Medulla oblongata (tissue), 1 donor: ENCODE measurements around the gene ADARB2.
A peak's percentile ranks its signal among the peaks of the same experiment; 100 is the strongest.

Experiments
- DNase-seq: peaks from one replicate; pipeline ENCODE4 v3.0.0-alpha.2; 2015; ENCODE audit errors: extremely low spot score

Gene ADARB2

DNA sequence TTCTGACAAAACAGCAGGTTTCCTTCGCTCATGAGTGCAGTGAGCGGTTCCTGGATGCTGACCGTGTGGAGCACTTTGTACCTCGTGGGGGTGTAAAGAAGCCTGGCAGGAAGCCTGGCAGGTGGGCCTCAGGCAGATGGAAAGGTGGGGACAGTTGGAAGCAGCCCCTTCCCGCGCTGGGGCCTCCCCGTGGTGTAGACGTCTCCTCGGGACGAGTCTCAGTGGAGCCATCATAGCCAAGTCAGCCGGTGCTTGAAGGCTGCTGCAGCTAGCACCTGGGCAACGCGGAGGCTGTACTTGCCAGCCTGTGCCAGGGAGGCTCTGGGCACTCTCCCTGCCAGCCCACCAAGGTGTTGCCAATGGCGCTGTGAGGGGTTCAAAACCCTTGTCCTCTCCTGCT lies 526.7 kb downstream of the ADARB2 start:
- DNase-seq = no peak

DNA sequence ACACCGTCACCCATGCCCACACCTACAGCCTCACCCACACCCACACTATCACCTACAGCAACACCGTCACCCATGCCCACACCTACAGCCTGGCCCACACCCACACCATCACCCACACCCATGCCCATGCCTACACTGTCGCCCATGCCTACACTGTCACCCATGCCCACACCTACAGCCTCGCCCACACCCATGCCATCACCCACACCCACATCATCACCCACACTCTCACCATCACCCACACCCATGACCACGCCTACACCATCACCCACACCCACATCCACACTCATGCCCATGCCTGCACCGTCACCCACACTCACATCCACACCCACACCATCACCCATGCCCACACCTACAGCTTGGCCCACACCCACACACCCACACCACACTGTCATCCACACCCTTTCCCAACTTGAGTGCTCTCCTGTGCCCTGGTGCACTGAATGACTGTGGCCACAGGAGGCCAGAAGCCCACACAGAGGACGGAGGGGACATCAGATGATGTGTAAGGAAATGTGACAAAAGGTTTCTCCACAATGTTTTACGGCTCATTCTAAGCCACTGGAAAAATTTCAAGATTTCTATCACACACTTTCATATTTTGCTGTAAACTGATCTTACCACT lies 527.9 kb downstream of the ADARB2 start:
- DNase-seq = no peak

DNA sequence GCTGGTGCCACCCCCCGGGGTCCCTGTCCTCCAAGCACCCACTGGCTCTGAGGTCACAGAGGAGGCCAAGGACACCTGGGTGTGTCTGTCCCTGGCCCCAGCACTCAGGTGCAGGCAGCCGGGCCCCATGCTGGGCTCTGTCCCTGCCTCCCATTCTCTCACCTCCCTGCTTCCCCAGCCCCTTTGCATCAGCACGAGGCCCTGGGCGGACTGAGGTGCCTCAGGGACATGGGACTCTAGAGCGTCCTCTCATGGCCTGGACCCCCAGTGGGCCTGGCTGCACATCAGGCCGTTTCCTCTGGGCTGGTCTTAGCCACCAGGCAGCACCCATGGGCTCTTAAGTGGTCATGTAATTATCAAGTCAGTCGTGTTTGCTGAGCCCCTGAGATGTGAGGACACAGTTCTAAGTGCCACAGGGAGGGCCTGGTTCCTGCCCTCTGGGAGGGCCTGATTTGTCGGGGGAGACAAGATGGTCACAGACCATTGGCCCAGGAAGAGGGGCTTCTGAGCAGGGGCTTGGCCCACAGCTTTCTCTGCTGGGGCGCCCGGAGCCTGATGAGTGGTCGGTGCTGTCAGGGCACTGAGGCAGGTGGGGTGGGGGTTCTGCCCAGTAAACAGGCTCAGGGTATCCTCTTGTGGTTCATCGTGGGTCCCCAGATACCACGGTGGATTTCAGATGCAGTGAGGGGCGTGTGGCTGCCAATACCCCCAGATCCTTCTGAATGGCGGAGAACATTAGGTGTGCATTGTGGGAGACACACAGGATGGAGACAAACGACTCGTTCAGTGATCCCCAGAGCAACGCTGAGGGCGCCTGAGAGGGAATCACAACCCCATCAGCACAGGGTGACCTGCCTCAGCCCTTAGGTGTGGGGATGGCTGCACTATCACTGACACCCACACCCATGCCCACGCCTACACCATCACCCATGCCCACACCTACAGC lies 528.7 kb downstream of the ADARB2 start:
- no peak for DNase-seq

DNA sequence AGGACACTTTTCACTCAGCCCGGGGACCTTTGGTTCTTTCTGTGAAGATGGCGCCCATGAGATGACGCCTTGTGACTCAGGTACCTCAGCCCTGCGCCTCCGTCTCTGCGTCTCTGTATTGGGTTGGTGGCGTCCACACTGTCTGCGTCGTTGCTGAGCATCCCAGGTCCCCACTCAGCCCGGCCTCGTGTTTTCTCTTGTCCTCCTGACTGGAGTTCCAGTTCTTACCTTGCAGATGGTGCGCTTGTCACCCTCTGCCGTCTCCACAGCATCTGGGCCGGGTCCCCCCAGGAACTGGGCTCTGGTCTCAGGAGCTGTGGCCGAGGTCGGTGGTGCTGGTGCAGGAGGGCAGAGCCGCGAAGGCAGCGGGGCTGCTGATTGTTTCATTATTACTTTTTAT lies 530.7 kb downstream of the ADARB2 start:
- no peak for DNase-seq

DNA sequence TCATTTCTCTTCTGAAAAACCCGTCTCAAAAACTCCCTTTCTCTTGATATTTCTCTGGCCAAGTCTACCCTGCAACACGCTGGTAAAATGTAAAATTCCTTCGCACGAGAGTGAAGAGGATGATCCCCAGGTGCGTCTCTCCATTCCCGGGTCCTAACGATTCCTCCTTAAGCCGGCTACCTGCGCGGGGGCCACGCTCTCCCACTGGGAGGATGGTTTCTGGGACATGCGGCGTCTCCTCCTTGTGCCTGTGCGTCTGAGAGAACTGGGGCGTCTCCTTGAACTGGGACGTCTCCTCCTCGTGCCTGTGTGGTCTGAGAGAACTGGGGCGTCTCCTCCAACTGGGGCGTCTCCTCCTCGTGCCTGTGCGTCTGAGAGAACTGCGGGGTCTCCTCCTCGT lies 531.2 kb downstream of the ADARB2 start:
- no peak for DNase-seq

DNA sequence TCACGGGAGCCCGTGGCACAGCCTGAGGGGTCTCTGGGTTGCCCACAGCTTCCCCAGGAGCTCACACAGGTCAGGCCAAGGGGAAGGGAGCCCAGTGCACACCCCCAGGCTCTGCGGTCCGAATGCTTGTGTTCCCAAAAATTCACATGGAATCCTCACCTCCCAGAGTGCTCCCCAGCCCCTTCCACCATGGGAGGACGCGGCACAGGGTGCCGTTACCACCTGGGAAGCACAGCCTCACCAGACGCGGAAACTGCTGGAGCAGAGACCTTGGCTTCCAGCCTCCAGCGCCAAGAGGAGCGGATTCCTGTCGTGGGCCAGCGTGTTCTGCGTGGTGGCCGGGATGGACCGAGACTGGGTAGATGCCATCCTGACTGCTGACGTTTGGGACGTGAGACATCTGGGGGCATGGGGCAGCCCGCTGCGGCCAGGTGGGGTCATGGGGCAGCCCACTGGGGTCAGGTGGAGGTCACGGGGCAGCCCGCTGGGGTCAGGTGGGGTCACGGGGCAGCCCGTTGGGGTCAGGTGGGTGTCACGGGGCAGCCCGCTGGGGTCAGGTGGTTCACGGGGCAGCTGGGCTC lies 531.8 kb downstream of the ADARB2 start:
- DNase-seq = no peak

DNA sequence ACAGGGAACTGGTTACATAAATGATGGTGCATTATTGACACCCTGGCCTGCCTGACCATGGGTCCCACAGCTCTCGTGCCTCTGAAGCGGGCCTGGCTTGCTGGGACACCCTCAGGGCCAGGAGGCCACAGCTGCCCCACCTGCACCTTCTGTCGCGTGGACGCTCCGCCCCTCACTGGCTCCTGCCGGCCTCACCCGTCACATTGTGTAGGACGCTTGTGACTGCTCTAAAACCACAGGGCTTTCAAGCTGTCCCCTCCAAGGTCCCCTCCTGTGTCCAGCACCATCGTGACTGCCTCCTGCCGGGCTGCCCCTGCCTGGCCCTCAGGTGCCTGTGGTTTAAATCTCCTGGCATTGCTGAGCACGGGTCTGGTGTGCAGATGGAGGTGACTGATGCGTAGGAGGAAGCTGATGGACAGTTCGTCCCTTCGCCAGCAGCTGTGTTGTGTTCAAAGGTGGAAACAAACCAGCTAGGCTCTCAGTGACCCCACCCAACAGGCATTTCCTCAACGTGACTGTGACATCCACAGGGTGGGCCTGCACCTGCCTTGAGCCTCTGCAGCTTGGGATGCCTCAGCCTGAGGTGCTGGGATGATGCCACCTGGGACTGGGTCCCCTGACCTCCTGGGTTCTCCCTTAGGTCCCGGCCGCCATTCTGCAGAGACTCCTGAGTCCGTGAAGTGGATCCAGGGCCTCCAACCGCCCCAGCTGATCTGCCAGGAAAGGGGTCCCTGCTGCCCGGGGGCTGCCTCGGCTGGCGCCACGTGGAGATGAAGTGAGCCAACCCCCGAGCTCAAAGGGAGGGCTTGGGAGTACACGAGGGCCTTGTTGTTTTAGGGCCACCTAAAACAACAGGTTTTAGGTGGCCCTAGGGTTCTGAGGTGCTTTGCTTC lies 532.6 kb downstream of the ADARB2 start:
- no peak for DNase-seq

DNA sequence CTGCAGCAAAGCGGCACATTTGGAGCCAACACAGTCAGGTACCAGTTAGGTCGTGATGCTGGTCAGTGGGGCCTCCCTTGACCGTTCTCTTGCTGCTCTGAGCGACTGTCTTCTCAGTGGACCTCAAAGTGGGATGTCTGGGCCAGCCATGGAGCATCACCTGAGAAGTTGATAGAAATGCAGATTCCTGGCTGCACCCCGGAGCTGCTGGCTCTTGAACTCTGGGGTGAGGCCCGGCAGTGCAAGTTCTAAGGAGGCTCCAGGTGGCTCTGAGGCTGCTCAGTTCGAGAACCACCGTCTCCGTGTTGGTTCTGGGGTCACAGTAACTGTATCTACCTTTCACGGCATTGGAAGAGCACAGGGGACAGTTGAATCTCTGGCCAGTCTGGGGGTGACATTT lies 533.6 kb downstream of the ADARB2 start:
- DNase-seq = no peak

DNA sequence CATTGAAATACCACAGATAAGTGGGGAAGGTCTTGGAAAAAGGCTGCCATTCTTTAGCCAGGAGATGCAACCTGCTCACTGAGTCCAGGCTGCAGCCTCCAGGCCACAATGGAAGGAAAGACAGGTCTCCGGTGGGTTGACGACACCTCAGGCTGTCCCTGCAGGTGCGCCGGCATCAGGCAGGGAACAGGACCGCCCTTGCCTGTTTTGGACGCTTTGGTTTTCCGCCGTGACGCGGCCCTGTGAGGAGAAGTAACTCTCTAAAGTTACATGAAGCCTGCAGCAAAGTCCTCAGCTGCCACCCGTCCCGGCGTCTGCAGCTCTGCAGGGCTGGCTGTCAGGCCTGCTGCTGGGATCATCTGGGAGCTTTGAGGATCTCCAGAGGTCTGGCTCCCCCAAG lies 534.1 kb downstream of the ADARB2 start:
- DNase-seq = no peak

DNA sequence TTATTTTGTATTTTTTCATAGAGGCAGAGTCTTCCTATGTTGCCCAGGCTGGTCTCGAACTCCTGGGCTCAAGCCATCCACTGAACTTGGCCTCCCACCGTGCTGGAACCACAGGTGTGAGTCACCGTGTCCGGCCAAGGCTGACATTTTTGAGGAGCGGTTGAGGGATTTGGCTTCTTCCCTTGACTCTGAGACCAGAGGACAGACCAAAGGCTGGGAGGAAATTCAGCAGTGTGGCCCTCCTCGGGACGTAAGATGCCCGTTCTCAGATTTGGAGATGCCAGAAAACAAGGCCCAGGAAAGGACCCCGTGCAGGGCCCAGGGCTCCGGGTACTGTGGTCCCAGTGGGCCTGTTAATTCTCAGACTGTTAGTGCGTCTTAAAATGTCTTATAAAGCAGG lies 535.0 kb downstream of the ADARB2 start:
- no peak for DNase-seq

DNA sequence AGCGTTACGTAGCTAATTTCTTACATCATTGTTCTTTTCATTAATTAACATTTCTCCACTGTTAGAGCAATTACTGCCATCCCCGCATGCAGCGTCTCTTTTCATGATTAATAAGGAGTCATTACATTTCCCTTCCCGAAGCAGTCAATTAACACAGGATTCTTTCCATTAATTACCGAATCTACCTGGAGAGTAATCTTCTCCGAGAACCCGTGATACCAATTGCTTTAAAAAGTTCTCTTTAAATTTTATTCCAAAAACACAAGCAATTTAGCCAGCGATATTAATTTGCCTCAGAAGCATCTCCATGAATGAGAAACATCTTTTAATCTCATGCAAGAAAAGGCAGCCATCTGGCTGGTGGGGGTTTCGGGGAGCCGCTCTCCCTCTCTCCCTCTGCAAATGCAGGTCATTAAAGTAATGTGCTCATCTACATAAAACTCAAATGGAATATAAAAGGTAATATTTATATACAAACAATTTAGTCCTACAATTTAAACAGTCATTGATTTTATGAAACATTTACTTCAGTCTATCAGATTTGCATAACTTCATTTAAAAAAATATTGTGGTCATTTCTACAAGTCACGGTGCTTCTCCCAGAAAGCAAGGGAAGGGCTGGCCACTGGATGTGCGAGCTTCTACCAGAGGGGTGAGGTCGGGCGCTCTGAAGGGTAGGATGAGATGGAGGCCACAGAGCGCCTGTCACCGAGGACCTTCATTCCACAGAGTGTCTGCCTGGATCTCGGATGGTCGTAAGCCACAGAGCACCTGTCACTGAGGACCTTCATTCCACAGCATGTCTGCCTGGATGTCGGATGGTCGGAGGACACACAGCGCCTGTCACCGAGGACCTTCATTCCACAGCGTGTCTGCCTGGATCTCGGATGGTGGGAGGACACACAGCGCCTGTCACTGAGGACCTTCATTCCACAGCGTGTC lies 536.2 kb downstream of the ADARB2 start:
- no peak for DNase-seq

DNA sequence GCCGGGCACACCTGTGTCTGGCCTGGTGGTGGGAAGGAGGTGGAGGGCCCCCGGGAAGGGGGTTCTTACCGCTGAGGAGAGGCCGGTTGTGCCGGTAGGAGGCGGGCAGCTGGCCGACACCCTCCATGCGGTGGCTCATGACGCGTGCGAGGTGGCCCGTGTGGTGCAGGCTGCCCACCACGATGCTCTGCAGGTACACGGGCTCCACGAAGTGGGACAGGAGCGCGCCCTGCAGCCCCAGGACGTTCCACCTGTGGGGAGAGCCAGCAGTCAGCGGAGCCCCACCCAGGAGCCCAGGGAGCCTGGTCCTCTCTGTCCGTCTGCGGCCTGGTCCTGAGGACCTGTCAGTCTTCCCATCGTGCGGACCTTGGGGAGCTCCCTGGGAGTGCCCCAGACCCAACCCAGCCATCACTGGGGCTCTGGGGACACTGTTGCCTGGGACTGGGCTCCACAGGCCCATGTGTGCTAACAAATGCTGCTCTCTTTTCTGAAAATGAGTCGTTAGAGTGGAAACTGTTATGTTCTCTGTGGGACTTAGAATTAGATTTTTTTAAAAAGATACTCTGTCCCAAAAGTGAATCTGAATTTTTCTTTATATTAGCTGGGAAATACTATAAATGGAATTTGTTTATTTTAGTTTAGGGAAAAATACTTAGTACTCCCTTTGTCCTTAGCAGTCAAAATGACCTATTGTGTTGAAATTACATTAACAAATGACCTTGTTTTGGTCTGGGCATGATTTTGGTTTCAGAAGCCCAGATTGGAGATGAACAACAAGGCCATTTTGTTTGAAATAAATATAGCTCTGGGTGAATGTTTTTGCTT lies 537.2 kb downstream of the ADARB2 start:
- DNase-seq = peak; percentile 85

DNA sequence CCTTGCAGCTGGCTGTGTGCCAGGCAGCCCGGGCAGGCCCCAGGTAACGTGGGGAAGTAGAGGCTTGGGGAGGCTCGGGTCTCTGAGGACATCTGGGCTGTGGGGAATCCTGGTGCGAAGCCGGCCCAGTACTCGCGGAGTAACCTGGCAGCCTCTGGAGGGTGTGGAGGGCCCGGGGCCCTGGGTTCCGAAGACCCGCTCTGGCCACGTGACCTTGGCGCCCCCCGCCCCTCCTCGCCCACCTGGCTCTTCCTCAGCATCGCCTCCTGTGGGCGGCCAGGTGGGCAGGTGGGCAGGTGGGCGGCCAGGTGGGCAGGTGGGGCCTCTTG lies 538.0 kb downstream of the ADARB2 start:
- no peak for DNase-seq

DNA sequence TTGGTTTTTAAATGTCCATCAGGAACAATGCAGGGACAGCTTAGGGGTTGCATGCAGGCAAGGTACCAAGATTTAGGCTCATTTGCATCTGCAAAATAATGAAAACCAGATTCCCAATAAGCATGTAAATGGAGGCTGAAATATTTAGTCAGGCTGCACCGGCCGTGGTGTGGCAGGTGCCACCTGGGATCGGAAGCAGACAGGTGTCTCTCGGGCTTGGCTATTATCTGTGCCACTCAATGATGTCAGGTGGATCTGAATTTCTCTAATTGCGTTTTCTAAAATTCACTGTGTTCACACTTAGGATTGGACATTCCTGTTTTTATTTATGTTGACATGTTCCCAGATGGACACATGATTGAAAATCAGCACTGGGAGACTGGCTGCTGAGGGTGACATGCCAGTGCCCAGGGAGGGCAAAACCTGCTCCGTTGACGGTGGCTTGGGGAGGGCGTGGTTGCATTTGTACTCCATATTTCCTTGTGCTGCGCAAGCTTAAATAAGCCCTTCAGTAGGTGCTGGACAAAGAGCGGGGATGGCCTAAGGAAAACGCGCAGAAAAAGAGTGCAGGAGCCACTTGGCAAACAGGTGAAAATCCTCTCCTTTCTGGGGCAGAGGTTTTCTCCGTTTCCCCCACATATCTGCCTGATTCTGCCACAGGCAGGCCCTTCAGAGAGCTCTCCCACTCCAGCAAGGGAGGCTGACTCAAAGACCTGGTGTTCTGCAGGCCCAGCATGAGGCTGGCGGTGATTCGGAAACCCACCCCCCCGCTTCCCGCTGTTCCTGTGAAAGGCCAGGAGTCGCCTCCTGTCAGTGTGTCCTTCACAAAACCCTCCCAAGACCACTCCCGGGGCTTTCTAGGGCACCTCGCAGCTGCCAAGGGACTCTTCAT lies 538.6 kb downstream of the ADARB2 start:
- DNase-seq = no peak

DNA sequence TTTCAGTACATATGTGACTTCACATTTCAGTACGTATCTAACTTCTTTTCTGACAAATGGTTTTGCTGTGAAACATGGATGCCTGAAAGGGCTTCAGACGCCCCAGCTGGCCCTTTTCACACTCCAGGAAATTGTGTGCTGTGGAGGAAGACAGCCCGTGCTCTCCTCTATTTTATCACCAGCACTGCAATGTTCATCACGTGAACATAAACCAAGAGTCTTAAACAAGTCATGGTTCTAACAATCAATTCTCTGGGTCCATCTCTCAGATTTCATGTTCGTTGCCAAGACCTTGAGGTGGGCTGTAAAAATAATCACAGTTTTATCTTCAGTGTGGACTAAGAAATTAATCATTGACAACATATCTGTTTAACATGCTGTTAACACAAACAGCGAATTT lies 539.9 kb downstream of the ADARB2 start:
- DNase-seq = no peak

DNA sequence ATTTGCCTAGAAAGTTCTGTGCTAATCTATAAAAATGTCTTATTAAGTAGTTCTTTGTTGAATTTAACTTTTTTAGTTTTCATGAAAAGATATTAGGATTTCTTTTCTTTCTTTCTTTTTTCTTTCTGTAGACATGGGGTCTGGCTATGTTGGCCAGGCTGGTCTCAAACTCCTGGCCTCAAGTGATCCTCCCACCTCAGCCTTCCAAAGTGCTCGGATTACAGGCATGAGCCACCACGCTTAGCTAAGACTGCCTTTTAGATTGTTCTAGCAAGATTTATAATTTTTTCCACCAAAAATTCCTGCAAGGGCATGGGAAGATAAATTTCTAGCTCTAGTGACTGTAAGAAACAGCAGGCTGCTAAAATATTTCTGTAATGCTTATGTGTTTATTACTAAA lies 540.7 kb downstream of the ADARB2 start:
- DNase-seq = no peak

DNA sequence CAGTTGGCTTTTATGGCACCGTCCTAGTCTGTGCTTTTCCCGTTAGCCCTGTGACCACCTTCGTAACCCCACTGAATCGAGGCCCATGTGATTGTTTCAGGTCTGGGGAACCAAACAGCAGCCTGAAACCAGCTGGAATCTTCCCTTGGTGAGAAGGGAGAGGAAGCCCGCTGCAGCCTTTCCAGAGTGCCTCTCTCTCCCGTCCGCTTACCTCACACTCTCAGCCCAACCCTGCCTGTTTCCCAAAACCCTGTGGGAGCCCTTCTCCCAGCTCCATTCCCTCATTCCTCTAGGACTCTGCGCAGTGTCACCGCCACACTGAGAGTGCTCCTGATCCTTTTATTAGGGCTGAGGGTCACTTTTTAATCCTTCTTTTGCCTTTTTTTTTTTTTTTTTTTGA lies 541.5 kb downstream of the ADARB2 start:
- DNase-seq = no peak

DNA sequence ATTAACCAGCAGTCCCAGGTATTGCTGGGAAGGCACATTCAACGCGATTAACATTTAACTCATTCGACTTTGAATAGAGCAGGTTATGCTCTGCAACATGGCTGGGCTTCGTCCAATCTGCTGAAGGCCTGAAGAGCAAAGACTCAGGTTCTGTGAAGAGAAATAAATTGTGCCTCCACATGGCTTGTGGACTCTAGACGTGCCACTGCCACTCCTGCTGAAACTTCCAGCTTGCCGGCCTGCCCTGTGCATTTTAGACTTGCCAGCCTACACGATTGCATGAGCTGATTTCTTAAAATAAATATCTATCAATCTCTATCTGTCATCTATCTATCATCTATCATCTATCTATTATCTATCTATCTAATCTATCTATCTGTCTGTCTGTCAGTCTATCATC lies 543.2 kb downstream of the ADARB2 start:
- no peak for DNase-seq

DNA sequence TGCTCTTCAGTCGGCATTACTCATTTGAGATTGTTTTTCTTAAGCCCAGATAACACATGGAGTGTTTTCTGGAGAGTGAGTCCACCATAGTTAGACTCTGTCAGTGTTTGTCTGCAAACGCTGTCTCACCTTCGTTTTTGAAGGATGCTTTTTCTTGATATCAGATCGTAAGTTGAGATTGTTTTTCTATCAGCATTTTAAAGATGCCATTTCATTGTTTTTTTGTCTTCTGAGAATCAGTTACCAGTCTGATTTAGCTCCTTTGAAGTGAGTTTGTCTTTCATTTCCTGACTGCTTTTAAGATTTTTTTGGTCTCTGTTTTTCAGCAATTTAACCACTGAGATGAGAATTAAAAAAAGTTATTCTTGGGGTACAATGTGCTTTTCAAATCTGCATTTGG lies 543.8 kb downstream of the ADARB2 start:
- no peak for DNase-seq
